B cell (primary cell): Measurements from ENCODE around the gene FBP1. TPM values are rescaled to one million over a fixed set of nuclear protein-coding genes. Genes with fewer than 3 reads are reported as not detected.

Experiments used
- ATAC-seq: fragments of 200-7000 bp; cut with Tn5 transposase; one replicate; pipeline ENCODE4 v1.10.0; 2021; ENCODE audit warnings: low read depth, mild to moderate bottlenecking, moderate number of reproducible peaks, moderate library complexity
- CTCF ChIA-PET: fragments of 350-600 bp; sonication (Branson Sonifier 250); formaldehyde crosslinking; loops from one replicate; lab custom pipeline; 2021; ENCODE audit warnings: antibody characterized with exemption, inconsistent platforms; lab: Charles Lee
- POLR2A ChIA-PET: fragments of 350-600 bp; sonication (Branson Sonifier 250); formaldehyde crosslinking; loops from one replicate; lab custom pipeline; 2021; ENCODE audit warnings: antibody characterized with exemption; lab: Charles Lee
- DNase-seq: peaks from one replicate; pipeline ENCODE4 v3.0.0; 2013
- H2AFZ ChIP-seq: 2 replicates; pipeline ENCODE4 v1.6.1; 2012; ENCODE audit warnings: mild to moderate bottlenecking, low read depth, low read length; ENCODE audit not compliant: insufficient read depth, poor library complexity, severe bottlenecking
- H3K27ac ChIP-seq, 2 donors: 1 replicate in 1 of 2; 2 replicates in 1 of 2; pipeline ENCODE4 v1.5.1; 2012 to 2013; ENCODE audit warnings: low read length in 2 of 2, mild to moderate bottlenecking in 2 of 2, moderate library complexity in 1 of 2
- H3K27me3 ChIP-seq, 4 experiments: fragments of 200-600 bp in 1 of 4; sonication (generic) in 1 of 4; replicated peaks in 1 of 4; 1 replicate in 2 of 4; 2 replicates in 2 of 4; pipeline versions ENCODE4 v1.6.1 to v1.7.0; 2013 to 2016; ENCODE audit warnings: low read length in 3 of 4, mild to moderate bottlenecking in 2 of 4, mixed read lengths in 1 of 4, moderate library complexity in 1 of 4; ENCODE audit not compliant: insufficient read depth in 4 of 4, control insufficient read depth in 3 of 4; ENCODE audit errors: control extremely low read depth in 1 of 4
- H3K36me3 ChIP-seq, 2 experiments: replicated peaks in 1 of 2; 1 replicate in 1 of 2; 2 replicates in 1 of 2; pipeline versions ENCODE4 v1.6.1 to v1.7.1; 2013; ENCODE audit warnings: low read length in 1 of 2; ENCODE audit not compliant: insufficient read depth in 2 of 2, control insufficient read depth in 1 of 2; ENCODE audit errors: control extremely low read depth in 1 of 2, extremely low read depth in 1 of 2
- H3K4me1 ChIP-seq, 2 donors: fragments of 200-600 bp in 1 of 2; sonication (generic) in 1 of 2; 1 replicate in 1 of 2; 2 replicates in 1 of 2; pipeline versions ENCODE4 v1.5.1 to v1.6.1; 2013 to 2017; ENCODE audit warnings: low read length in 2 of 2; ENCODE audit not compliant: control insufficient read depth in 2 of 2, insufficient read depth in 2 of 2
- H3K4me2 ChIP-seq: replicated peaks from 2 replicates; pipeline ENCODE3; 2012; ENCODE audit warnings: mild to moderate bottlenecking, low read depth, low read length; ENCODE audit not compliant: poor library complexity, severe bottlenecking
- H3K4me3 ChIP-seq, 5 experiments: fragments of 200-600 bp in 1 of 5; sonication (generic) in 1 of 5; 1 replicate in 3 of 5; 2 replicates in 2 of 5; pipeline versions ENCODE4 v1.5.1 to v1.7.0; 2011 to 2016; ENCODE audit warnings: low read length in 4 of 5, mild to moderate bottlenecking in 4 of 5, low read depth in 2 of 5, control low read depth in 1 of 5, moderate library complexity in 1 of 5; ENCODE audit not compliant: insufficient read depth in 1 of 5; ENCODE audit errors: control extremely low read depth in 1 of 5, extremely low read depth in 1 of 5
- H3K79me2 ChIP-seq: fragments of 200-600 bp; sonication (generic); one replicate; pipeline ENCODE4 v1.6.0; 2016; ENCODE audit warnings: low read length; ENCODE audit not compliant: control insufficient read depth, insufficient read depth
- H3K9ac ChIP-seq: fragments of 200-600 bp; sonication (generic); 2 replicates; pipeline ENCODE4 v1.6.1; 2017; ENCODE audit warnings: mild to moderate bottlenecking, low read length, moderate library complexity
- H3K9me3 ChIP-seq, 3 donors: one replicate each; pipeline versions ENCODE4 v1.6.1 to v1.7.1; 2013; ENCODE audit warnings: low read length in 2 of 3; ENCODE audit not compliant: control insufficient read depth in 2 of 3, insufficient read depth in 1 of 3; ENCODE audit errors: control extremely low read depth in 1 of 3
- H4K20me1 ChIP-seq: 2 replicates; pipeline ENCODE4 v1.6.0; 2012; ENCODE audit warnings: mild to moderate bottlenecking, low read length; ENCODE audit not compliant: insufficient read depth, control insufficient read depth, poor library complexity, severe bottlenecking
- H3K27ac Mint-ChIP-seq: one replicate; pipeline ENCODE4 v1.8.0; 2021; ENCODE audit warnings: mixed read lengths
- H3K27me3 Mint-ChIP-seq: one replicate; pipeline ENCODE4 v1.8.0; 2021; ENCODE audit warnings: mixed read lengths
- H3K4me1 Mint-ChIP-seq: one replicate; pipeline ENCODE4 v1.8.0; 2021; ENCODE audit warnings: mixed read lengths
- H3K4me3 Mint-ChIP-seq: one replicate; pipeline ENCODE4 v1.8.0; 2021; ENCODE audit warnings: mixed read lengths
- H3K9me3 Mint-ChIP-seq: one replicate; pipeline ENCODE4 v1.8.0; 2022; ENCODE audit warnings: mixed read lengths; ENCODE audit not compliant: insufficient read depth
- CTCF ChIP-seq: fragments of 200-600 bp; IDR thresholded peaks from one replicate; pipeline ENCODE4 v1.8.0; 2022; ENCODE audit warnings: antibody characterized with exemption, mild to moderate bottlenecking
- EZH2 ChIP-seq: IDR thresholded peaks from 2 replicates; pipeline ENCODE4 v1.6.1; 2012; ENCODE audit warnings: borderline replicate concordance, low read depth, mild to moderate bottlenecking, moderate library complexity, low read length; ENCODE audit not compliant: insufficient read depth, poor library complexity, severe bottlenecking
- WGBS: methylation state at CpG from one replicate; pipeline ENCODE4 v1.1.5; 2013; ENCODE audit warnings: missing lambda C conversion rate; ENCODE audit not compliant: insufficient coverage; 5-methylcytosine and 5-hydroxymethylcytosine counted together
- intact Hi-C: fragments of 100-400 bp; cut with micrococcal nuclease; formaldehyde crosslinking; loops from one replicate; pipeline ENCODE4 v1.10.0; 2022
- polyA plus RNA-seq: library from polyadenylated mRNA; depleted of rRNA; stranded (reverse); fragments of >200 nt; gene quantifications from 2 replicates; pipeline ENCODE4 v1.2.3, GENCODE V29; 2012
- total RNA-seq, 2 donors: library from RNA; stranded (reverse); fragments of 120-200 nt in 1 of 2; gene quantifications; 1 replicate in 1 of 2; 2 replicates in 1 of 2; pipeline versions ENCODE4 v1.2.3 to v1.2.4, GENCODE V29; 2013 to 2022

FBP1 gene
- total and polyA plus RNA-seq, 2 donors (not counting 1 experiment from before 2014, with no cell fraction given), result 2.8 TPM

GRCh38 chr9:94586316-94586715, 53.0 kb downstream of the FBP1 start:
- DNase-seq, result no peak
- ATAC-seq, result no peak
- no peaks in the 10 kb centered on the region for H4K20me1 ChIP-seq
- Mint-ChIP-seq H3K27ac (no peak overlapping the region), H3K4me1 (peaks cover 8% of the 10 kb centered on the region), H3K9me3 (no peaks in the 10 kb centered on the region), H3K4me3 (peak overlapping the region; percentile 42), H3K27me3 (peaks cover 16% of the 10 kb centered on the region)
- ChIA-PET CTCF (interaction anchor here (1.0 kb wide), 1 partner anchor 17 kb away, joined by 3 read pairs; no protein-coding TSS in a partner anchor), POLR2A (no interaction called here)
- H3K9ac ChIP-seq, result no peak overlapping the region
- intact Hi-C loops, result no loop called here
- H3K4me2 ChIP-seq, result peak overlapping the region; percentile 9
- no peaks in the 10 kb centered on the region for H3K9me3 ChIP-seq
- peaks cover 0 to 3% of the 10 kb centered on the region in 2 donors for H3K4me1 ChIP-seq
- TF ChIP-seq EZH2 (no peak), CTCF (no peak)
- WGBS, result no CpG with 5 or more reads among the region's 4 CpGs
- no peaks in the 10 kb centered on the region for H3K36me3 ChIP-seq
- H2AFZ ChIP-seq, result peak overlapping the region; percentile 26
- no peaks in the 10 kb centered on the region for H3K79me2 ChIP-seq
- H3K27me3 ChIP-seq, result no peaks in the 10 kb centered on the region
- no peak overlapping the region for H3K4me3 ChIP-seq
- no peak overlapping the region for H3K27ac ChIP-seq

GRCh38 chr9:94584555-94584954, 54.8 kb downstream of the FBP1 start:
- POLR2A ChIA-PET, result no interaction called here
- TF ChIP-seq EZH2 (no peak), CTCF (no peak)

More at GRCh38 chr9:94584555-94584954, 54.8 kb downstream of the FBP1 start:
- Mint-ChIP-seq H3K4me1 (peaks cover 8% of the 10 kb centered on the region), H3K27me3 (peaks cover 16% of the 10 kb centered on the region), H3K9me3 (no peaks in the 10 kb centered on the region), H3K27ac (no peak overlapping the region), H3K4me3 (no peak overlapping the region)
- ATAC-seq (no peak), DNase-seq (no peak)
- Histone ChIP-seq H3K4me1 (peaks cover 0 to 3% of the 10 kb centered on the region in 2 donors), H3K36me3 (no peaks in the 10 kb centered on the region), H3K9ac (no peak overlapping the region), H3K9me3 (no peaks in the 10 kb centered on the region), H2AFZ (no peak overlapping the region), H3K27me3 (no peaks in the 10 kb centered on the region), H4K20me1 (no peaks in the 10 kb centered on the region), H3K4me3 (no peak overlapping the region), H3K4me2 (no peak overlapping the region), H3K79me2 (no peaks in the 10 kb centered on the region), H3K27ac (no peak overlapping the region)
- intact Hi-C loops, result no loop called here
- 58% methylated on average over 4 of the region's 6 CpGs for WGBS
- CTCF ChIA-PET, result no interaction called here
